GM21723 (cell line): ENCODE measurements around the gene WIZ.

Experiments
- ATAC-seq: cut with Tn5 transposase; IDR thresholded peaks from one replicate; pipeline ENCODE4 v1.9.1; 2021; ENCODE audit warnings: mild to moderate bottlenecking, moderate library complexity; ENCODE audit not compliant: unreplicated experiment

WIZ gene

DNA sequence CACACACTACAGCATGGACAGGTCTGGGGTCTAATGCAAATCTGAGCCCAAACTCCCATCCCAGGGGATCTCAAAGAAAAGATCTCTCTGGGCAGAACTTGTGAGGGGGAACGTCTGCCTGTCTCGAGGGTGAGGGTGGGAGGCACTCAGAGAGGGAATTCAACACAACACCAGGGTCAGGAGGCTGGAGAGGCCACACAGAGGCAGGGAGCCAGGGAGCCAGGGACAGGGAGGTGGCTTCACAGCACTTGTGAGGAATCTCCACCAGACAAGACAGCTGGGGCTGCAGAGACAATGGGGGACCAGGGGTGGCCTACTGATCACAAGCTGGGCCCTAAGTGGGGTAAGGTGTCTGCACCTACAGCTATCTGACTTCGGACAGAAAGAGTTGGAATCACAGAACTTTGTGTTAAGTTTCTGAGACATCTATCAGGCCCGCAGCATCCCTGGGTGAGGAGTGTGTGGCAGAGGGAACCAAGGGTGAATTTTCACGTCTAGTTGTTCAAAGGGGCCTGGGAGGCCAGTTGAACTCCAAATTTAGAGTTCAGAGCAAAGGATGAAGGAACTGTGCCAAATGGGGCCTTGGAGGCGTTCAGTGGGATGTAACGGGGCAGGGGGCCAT, 18.2 kb downstream of the WIZ start:
- ATAC-seq, result no peak

DNA sequence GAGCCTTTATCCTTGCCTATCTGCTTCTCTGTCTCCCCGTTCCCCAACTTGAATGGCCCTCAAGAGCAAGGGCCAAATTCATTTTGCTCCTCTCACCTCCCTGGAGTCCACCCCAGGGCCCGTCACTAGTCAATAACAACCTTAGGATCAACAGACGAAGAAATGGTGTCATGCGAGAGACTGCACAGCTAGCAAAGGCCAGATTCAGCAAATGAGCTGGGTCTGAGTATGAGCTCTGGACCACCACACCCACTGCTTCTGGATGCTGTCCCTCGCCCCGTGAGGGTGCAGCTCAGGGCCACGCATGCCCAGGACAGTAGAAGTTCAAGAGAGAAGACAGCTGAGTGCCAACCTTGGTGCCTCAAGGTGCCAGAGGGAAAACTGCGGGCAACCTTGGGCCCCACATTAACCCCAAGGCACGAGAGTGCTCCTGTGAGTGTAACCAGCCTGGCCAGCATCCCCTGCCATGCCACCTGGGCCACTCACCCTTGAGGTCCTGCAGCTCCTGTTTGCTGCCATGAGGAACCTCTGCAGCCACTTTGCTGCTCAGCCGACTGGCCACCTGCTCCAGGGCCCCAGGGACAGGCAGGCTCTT, 19.1 kb downstream of the WIZ start:
- ATAC-seq, result no peak

DNA sequence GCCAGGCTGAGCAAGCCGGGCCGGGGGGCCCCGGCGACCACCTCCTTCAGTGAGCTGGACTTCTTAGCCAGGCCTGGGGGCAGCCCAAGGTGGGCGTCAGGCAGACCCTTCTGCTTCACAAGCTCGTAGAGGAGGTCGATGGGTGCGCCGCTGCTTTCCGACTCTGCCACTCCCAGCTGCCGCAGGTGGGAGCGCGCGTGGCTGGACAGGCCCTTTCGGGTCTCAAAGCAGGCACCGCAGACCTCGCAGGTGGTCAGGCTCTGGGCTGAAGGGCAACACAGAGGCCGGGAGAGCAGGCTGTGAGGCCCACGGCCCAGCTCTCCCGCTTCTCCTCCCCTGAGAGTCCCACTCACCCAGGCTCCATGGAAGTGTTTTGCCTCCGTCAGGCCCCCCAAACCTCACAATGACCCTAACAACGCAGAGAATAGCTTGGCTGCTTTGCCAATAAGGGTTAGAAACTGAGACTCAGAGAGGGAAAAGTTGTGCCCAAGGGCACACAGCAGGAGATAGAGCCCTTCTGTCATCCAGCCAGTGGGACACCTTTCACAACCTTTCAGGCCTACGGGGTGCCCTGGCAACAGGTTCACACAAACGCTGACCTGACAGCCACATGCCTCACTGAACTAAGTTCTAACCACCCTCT, 19.8 kb downstream of the WIZ start:
- no peak for ATAC-seq

DNA sequence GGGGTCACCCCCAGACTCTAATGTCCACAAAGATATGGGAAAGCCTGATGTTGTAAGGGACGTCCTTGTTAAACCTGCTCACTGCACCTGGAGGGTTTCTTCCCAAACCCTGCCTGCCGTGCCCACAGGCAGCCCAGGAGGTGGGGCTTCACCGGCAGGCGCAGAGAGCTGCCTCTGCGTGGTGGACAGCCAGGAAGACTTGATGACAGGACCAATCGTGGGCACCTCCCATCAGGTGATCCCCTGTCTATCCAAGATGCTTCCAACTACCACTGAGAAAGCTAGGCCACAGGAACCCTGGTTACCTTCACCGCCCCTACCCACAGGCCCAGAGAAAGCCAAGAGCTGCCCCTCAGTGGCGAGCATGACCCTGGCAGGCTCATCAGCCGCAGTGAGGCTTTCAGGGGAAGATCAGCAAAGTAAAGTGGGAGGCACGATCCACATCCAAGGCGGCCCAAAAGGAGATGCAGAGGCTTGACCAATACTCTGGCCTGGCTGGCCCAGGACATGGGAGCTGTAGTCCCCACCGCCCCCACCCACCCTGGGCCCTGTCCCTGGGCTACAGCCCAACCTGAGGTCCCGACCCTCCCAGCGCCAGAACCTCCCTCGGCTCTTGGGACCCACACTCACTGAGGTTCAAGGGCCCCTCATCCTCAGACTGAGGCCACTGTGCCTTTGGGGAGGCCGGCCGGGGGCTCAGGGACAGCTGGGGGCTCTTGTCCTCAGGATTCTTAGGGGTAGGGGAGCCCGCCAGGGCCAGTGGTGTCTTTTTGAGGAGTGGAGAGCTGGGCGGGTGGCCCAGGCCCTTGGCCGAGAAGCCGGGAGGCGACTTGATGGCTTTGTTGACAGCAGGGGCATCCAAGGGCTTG, 20.6 kb downstream of the WIZ start:
- no peak for ATAC-seq

DNA sequence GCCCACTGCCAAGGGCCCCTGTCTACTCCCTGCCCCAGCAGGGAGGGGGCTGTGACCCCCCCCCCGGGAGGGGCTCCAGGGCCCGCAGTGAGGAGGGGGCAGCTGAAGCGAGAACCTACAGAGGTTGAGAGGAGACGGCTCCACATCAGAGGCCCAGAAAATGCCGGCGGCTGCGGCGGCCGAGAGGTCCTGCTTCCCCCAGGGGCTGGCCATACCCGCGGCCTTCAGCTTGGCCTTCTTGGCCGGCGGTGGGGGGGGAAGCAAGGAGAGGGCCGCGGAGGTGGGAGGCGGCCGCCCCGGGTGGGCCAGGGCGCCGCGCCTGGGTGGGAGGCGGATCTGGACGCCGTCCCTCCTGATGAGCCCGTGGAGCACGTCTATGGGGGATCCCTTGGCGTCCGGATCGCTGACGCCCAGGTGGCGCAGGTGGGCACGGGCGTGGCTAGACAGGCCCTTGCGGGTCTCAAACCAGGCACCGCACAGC, 21.7 kb downstream of the WIZ start:
- no peak for ATAC-seq

DNA sequence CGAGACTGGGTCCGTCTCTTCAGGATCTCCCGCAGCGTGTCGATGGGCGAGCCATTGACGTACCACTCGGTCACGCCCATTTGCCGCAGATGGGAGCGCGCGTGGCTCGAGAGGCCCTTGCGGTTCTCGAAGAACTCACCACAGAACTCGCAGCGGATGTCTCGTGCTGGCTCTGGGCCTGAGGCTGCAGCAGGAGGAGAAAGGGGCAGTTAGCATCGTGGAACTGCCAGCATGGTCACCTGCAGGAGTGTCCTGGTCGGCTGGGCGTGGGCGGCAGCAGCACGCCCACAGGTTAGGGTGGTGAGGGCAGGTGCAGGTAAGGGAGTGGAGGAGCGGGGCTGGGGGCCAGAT, 22.4 kb downstream of the WIZ start:
- no peak for ATAC-seq

DNA sequence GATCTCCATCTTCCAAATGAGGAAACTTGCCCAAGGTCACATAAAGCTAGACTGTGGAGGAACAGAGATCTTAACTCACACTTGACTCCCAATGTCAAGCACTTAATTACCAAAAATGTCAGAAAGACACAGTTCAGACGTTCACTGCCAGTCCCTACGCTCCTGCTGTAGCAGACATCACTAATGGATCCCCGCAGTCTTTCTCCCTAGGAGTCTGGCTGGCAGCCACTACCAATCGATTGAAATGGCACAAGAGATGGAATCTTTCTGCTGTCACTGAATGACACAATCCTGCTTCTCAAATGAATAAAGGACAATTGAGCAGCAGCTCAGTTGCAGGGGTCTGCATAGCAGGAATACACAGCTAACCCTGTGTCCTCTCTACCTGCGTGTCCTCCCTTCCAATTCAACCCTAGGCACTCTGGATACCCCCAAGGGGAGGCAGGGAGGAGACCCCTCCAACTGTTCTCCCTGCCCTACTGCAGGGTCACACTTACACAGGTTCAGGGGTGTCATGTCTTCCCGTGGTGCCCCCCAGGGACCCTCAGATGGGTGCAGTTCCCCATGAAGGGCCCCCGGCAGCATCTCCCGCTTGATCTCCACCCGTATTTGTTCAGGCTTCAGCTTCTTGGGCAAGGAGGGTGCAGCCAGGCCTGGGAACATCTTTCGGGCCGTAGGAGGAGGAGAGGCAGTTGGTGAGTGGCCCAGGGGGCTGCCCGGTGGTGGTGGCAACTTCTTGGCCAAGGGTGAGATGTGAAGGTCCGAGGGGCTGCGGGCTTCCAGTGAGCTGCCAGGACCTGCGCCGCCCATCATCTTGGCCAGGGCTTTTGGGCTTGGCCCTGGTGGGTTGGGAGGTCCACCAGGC, 23.0 kb downstream of the WIZ start:
- no peak for ATAC-seq

DNA sequence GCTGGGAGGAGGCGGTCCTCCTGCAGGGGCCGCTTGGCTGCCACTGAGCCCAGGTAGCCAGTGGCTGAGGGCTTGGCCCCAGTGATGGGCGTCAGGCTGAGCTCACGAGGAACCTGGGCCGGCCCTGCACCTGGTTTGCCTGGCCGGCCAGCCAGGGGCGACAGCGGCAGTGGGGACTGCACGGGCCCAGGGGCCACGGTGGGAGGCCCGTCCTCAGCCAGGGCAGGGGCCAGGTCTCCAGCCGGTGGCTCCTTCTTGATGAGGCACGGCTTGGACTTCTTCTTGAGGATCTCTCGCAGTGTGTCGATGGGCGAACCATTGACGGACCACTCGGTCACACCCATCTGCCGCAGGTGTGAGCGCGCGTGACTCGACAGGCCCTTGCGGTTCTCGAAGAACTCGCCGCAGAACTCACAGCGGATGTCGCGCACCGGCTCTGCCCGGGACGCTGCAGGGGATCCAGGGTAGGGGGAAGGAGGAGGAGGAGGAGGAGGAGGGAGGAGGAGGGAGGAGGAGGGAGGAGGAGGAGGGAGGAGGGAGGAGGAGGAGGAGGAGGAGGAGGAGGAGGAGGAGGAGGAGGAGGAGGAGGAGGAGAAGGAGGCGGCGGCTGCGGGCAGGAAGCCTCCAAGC, 24.3 kb downstream of the WIZ start:
- no peak for ATAC-seq

DNA sequence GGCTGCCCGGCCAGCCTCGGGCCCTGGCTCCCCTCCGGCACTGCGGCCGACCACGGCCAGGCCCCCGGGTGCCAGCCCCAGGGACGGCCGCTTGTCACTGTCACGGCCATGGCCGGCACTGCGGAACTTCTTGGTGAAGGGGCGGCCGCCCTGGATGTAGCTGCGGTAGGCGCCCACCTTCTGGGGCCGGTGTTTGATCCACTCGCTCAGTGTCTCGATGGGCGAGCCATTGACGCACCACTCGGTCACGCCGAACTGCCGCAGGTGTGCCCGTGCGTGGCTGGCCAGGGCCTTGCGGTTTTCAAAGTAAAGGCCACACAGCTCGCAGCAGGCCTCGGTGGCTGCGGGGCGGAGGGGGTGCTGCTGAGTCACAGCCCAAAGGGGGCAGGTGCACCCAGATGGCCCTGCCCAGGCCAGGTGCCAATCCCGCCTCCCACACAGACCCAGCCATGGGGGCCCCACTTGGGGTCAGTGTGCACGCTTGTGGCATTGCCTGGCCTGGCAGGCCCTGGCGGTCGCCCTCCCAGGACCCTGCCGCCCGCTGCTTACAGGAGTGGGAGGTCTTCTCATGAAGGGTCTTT, 25.0 kb downstream of the WIZ start:
- no peak for ATAC-seq

DNA sequence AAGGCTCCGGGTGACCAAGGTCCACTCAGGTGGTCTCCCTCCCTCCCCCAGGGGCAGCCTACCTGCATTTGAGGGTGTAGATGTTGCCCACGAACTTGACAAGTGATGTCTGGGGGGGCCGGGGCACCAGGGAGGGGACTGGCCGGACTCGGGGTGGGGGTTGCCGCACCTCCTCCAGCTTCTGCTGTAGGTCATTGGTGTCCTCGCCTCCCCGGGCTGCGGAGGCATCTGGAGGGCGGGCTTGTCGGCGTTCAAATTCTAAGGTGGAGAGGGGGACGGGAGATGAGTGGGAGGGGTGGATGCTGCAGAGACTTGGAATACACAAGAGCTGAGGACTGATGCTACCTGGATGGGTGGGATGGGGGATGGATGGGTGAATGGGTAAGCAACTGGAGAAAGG, 25.6 kb downstream of the WIZ start:
- no peak for ATAC-seq

DNA sequence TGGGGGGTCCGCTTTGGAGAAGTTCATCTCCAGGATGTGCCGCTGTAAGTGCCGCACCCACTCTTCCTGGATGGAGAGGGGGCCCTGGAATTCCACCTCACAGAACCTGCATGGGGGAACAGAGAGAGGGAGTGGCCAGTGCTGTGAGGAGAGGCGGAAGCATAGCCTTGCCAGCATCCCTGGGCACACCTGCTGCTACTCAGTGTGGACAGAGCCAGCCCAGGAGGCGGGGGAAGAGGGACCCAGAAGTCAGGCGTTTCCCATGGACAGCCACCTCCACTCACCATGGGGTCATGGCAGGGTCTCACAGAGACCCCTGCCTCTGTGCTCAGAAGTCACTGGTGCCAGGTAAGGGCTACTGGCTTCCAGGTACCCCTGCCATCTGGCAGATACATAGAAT, 26.6 kb downstream of the WIZ start:
- ATAC-seq, result no peak

DNA sequence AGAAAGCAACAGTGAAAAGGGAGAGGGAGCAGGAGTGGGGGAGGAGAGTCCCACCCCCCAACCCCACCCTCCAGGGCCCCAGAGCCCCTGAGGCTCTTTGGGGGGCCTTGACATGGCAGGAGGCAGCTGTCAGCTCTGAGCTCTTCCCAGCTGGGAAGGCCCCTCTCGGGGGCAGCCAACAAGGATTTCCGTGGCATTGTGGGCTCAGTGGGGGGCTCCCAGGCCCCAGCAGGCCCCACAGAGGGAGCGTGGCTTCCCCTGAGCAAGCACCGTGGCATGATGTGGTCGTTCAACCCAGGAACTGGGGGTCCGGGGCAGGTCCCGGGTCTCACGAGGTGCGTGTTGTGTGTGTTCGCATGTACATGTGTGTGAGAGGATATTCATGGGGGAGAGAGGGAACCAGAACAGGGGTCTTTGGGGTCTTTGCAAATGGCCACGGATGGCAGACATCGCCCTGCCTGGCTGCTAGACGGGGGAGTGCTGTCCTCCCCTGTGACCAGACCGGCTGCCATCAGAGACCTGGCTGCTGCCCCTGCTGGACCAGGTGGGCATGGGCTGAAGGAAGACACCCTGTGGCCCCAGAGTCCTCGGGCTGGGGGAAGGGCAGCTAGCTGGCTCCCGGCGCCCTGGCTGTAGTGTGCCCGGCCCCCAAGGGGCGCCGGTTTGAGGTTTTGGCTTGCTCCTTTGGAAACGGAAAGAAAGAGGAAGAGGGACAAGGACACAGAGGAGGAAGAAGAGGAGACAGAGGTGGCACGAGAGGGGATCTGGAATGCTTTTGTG, 27.3 kb downstream of the WIZ start:
- no peak for ATAC-seq

DNA sequence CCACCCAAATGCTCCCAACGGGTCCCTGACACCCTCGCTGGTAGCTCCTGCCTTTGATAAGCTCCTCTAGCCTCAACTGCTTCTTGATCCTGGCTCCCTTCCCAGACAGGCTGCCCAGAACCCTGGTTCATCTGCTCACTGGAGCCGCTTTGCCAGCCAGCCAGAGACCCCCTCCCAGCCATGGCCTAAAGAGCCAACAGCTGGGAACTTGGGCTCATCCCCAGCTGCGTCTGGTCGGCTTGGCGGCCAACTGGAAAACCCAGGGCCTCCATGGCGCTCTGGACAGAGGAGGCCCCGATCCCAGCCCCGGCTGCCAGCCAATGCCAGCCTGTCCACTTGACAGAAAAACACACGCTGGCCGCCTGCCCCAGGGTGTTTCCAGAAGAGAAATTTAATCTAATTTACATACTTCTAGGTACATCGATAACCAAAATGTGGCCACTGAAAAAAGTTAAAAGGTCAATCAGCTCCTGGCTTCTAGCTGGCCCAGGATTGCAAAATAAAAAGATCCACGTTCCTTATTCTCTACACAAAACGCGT, 28.0 kb downstream of the WIZ start:
- no peak for ATAC-seq

DNA sequence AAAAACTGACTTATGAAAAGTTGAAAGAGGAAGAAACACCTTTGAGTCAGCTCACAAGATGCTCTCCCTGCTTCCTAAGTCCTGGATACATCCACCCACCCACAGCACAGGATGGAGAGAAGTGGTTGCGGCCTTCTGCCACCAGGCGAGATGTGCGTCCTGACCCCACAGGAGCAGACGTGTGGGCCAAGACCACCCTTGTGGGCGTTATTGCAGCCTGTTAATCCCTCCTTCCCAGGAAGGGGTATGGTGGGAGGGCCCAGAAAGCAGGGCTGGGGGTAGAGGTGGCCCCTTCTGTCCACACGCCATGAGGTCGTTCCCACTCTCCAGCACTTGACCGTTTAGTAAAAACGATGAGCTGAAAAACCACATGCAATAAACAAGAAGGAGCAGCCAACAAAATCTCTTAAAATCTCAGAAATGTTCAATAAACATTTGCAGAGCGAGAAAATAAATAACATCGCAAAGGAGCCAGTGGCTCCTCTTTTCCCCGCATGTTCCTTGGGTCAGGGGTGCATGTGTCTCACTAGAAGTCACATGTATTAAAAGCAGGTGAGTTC, 28.5 kb downstream of the WIZ start:
- no peak for ATAC-seq

DNA sequence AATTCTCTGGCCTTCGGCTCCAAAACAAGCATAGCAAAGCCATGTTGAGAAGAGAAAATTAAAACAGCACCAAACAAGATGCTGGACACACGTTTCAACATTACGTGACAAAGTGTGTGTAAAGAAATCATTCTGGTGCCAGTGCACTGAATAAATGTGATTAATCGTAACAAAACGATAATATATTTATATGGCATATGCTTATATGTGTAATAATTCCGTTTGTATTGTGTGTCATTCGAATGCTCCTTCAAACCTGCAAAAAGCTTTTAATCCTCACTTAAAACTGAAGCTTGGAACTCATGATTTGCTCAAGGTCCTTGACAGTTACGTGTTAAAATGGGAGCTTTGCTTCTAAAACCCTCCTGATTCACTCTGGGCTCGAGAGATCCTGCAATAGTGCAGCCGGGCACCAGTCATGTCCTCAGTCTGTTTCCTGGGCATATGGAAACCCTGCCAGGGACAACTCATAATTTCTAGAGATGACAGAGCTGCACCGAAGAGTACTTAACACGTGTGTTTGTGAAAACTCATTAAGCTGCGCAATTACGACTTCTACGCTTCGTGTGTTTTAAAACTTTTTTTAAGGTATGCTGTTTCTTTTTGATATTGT, 30.2 kb downstream of the WIZ start:
- ATAC-seq, result no peak

DNA sequence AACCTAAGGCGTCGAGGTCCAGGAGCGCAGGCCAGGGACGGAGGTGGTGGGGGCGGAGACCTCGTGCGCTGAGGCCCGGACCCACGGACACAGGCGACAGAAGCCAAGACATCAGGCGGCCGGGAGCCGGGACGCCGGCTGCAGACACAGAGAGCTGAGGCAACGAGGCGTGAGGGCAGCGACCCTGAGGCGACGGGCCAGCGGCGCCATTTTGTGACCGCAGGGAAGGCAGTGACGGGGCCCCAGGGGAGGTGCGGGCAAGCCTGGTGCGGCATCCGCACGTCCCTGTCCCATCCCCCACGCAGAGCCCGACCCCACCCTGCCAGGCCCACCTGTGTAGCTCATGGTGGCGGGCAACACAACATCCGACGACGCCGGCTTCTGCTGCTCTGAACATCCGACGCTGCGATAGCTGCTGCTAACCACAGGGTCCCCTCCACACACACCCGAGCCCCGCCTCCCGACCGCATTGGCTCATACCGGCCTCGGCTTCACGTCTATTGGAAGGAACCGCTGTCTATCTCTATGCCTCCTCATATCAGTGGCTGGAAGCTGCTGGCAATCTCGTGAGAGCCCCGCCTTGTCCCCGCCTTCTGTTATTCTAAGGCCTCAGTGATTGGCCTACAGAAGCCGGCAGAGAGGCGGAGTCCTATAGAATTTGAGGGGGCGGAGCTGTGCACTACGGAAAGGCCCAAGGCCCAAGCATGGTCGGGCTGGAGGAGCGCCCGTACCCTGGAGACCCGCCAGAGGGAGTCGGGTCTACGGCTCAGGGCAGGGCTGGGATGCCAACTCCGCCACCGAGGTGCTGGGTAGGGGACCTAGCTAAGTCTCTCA, 31.0 kb downstream of the WIZ start, which contains the start of gene AKAP8L:
AKAP8L (minus strand) TSS at position 410 of the 834 bp plus-strand sequence; CDS start at position 345, 65 bp downstream.
- ATAC-seq, result peak; percentile 94

DNA sequence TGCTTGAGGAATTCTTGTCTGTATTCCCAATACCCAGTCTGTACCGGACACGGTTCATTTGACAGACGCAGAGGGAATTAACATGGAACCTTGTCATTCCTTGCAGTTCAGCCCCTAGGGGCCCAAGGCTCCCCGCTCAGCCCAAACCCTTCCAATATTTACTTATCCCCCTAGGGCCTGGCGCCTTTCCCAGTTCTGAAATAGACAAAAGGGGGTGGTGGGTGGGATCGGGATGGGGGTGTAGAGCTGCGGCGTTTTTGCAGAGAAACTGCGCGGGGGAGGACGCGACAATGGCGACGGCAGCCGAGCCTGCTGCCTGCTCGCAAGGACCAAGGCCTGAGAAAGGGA, 31.6 kb downstream of the WIZ start:
- no peak for ATAC-seq
